IMR-90 (cell line): ENCODE results near the gene GPR15LG. TPM values are rescaled to one million over a fixed set of nuclear protein-coding genes. Genes with fewer than 3 reads are reported as not detected.

Experiments used
- ATAC-seq: fragments of 200-7000 bp; cut with Tn5 transposase; 2 replicates; pipeline ENCODE4 v1.9.1; 2020; ENCODE audit warnings: low read depth, mild to moderate bottlenecking, moderate library complexity
- BruUV-seq: library from RNA; stranded (reverse); fragments of 400-500 nt; replicated peaks from 2 replicates; lab custom pipeline; 2021; lab: Mats Ljungman, UMichigan
- CTCF ChIA-PET: fragments of 300-600 bp; formaldehyde crosslinking; extraction: SDS; loops from one replicate; lab custom pipeline; 2021; ENCODE audit warnings: antibody characterized with exemption; lab: Yijun Ruan, JAX
- POLR2A ChIA-PET: fragments of 300-600 bp; sonication (Branson Sonifier 250); formaldehyde crosslinking; loops from one replicate; lab custom pipeline; 2022; ENCODE audit warnings: antibody characterized with exemption; ENCODE audit not compliant: unreplicated experiment; lab: Charles Lee
- DNase-seq: peaks from one replicate; pipeline ENCODE4 v3.0.0; 2013
- H2AFZ ChIP-seq: replicated peaks from 2 replicates; pipeline ENCODE3; 2013; ENCODE audit warnings: low read length, mild to moderate bottlenecking; ENCODE audit not compliant: poor library complexity
- H2AK5ac ChIP-seq: 2 replicates; pipeline ENCODE4 v1.6.1; 2013; ENCODE audit warnings: low read depth, low read length, inconsistent platforms
- H2AK9ac ChIP-seq: replicated peaks from 2 replicates; pipeline ENCODE3; 2013; ENCODE audit warnings: mild to moderate bottlenecking, low read depth, low read length, moderate library complexity; ENCODE audit not compliant: poor library complexity
- H2BK120ac ChIP-seq: 2 replicates; pipeline ENCODE4 v1.6.1; 2013; ENCODE audit warnings: low read depth, low read length, inconsistent platforms
- H2BK15ac ChIP-seq: 3 replicates; pipeline ENCODE4 v1.6.1; 2013; ENCODE audit warnings: low read depth, low read length, inconsistent platforms
- H2BK20ac ChIP-seq: 2 replicates; pipeline ENCODE4 v1.6.1; 2013; ENCODE audit warnings: low read depth, mild to moderate bottlenecking, inconsistent platforms, low read length, moderate library complexity
- H2BK5ac ChIP-seq: 2 replicates; pipeline ENCODE4 v1.6.1; 2013; ENCODE audit warnings: mild to moderate bottlenecking, low read depth, low read length, inconsistent platforms; ENCODE audit not compliant: poor library complexity, severe bottlenecking
- H3K14ac ChIP-seq: replicated peaks from 2 replicates; pipeline ENCODE4 v1.6.1; 2013; ENCODE audit warnings: low read depth, low read length, inconsistent platforms
- H3K18ac ChIP-seq: 2 replicates; pipeline ENCODE4 v1.6.1; 2013; ENCODE audit warnings: low read depth, low read length, control low read depth
- H3K23ac ChIP-seq: 2 replicates; pipeline ENCODE4 v1.6.1; 2013; ENCODE audit warnings: low read depth, low read length, inconsistent platforms
- H3K27ac ChIP-seq: 2 replicates; pipeline ENCODE4 v1.5.1; 2013; ENCODE audit warnings: mild to moderate bottlenecking, control low read depth, low read length; ENCODE audit not compliant: insufficient read depth
- H3K27me3 ChIP-seq: 2 replicates; pipeline ENCODE4 v1.6.1; 2013; ENCODE audit warnings: low read length; ENCODE audit not compliant: control insufficient read depth, insufficient read depth
- H3K36me3 ChIP-seq: 2 replicates; pipeline ENCODE4 v1.6.1; 2013; ENCODE audit warnings: low read length, mixed read lengths; ENCODE audit not compliant: control insufficient read depth, insufficient read depth
- H3K4ac ChIP-seq: 2 replicates; pipeline ENCODE4 v1.6.1; 2013; ENCODE audit warnings: low read depth, low read length, inconsistent platforms
- H3K4me1 ChIP-seq: 2 replicates; pipeline ENCODE4 v1.6.1; 2013; ENCODE audit warnings: low read length, mixed read lengths; ENCODE audit not compliant: control insufficient read depth, insufficient read depth
- H3K4me2 ChIP-seq: 2 replicates; pipeline ENCODE4 v1.6.1; 2013; ENCODE audit warnings: low read depth, mild to moderate bottlenecking, control low read depth, low read length, moderate library complexity
- H3K4me3 ChIP-seq: 2 replicates; pipeline ENCODE4 v1.5.1; 2013; ENCODE audit warnings: low read depth, mild to moderate bottlenecking, control low read depth, low read length, moderate library complexity; ENCODE audit not compliant: insufficient read depth
- H3K56ac ChIP-seq: 2 replicates; pipeline ENCODE4 v1.6.1; 2013; ENCODE audit warnings: low read length, inconsistent platforms; ENCODE audit not compliant: insufficient read depth; ENCODE audit errors: extremely low read depth
- H3K79me1 ChIP-seq, 2 experiments: 2 replicates each; pipeline ENCODE4 v1.6.1; 2013; ENCODE audit warnings: low read length in 2 of 2, inconsistent platforms in 1 of 2, low read depth in 1 of 2
- H3K9ac ChIP-seq: 2 replicates; pipeline ENCODE4 v1.6.1; 2013; ENCODE audit warnings: low read depth, low read length, control low read depth
- H3K9me1 ChIP-seq: 2 replicates; pipeline ENCODE4 v1.6.1; 2013; ENCODE audit warnings: low read length, inconsistent platforms; ENCODE audit not compliant: insufficient read depth
- H3K9me3 ChIP-seq: 2 replicates; pipeline ENCODE4 v1.6.1; 2013; ENCODE audit warnings: low read length; ENCODE audit not compliant: control insufficient read depth, insufficient read depth
- H4K20me1 ChIP-seq: 2 replicates; pipeline ENCODE4 v1.6.1; 2013; ENCODE audit warnings: low read length, inconsistent platforms; ENCODE audit not compliant: insufficient read depth
- H4K5ac ChIP-seq: 2 replicates; pipeline ENCODE4 v1.6.1; 2013; ENCODE audit warnings: mild to moderate bottlenecking, low read depth, low read length, control low read depth
- H4K8ac ChIP-seq, 2 experiments: 2 replicates each; pipeline ENCODE4 v1.6.1; 2013; ENCODE audit warnings: low read depth in 2 of 2, low read length in 2 of 2, control low read depth in 1 of 2, inconsistent platforms in 1 of 2
- H4K91ac ChIP-seq: 2 replicates; pipeline ENCODE4 v1.6.1; 2013; ENCODE audit warnings: low read depth, low read length, inconsistent platforms; ENCODE audit not compliant: insufficient read depth
- BHLHE40 ChIP-seq: fragments of 150-350 bp; IDR thresholded peaks from 2 replicates; pipeline ENCODE4 v1.6.1; 2016; ENCODE audit warnings: mild to moderate bottlenecking, low read depth, low read length
- CTCF ChIP-seq: conservative IDR thresholded peaks from 2 replicates; pipeline ENCODE4 v1.5.1; 2012; ENCODE audit warnings: mild to moderate bottlenecking, low read depth, low read length, improper control_type of control experiment
- MAZ ChIP-seq: IDR thresholded peaks from 2 replicates; pipeline ENCODE4 v1.6.1; 2012; ENCODE audit warnings: low read depth, mild to moderate bottlenecking, low read length, improper control_type of control experiment, moderate library complexity, borderline replicate concordance
- MXI1 ChIP-seq: IDR thresholded peaks from 2 replicates; pipeline ENCODE4 v1.6.1; 2012; ENCODE audit warnings: low read depth, mild to moderate bottlenecking, low read length, moderate library complexity, borderline replicate concordance
- NFE2L2 ChIP-seq: fragments of 150-350 bp; IDR thresholded peaks from 2 replicates; pipeline ENCODE4 v1.6.1; 2016; ENCODE audit warnings: low read depth, mild to moderate bottlenecking, low read length
- RAD21 ChIP-seq: IDR thresholded peaks from 2 replicates; pipeline ENCODE4 v1.6.1; 2012; ENCODE audit warnings: low read length, improper control_type of control experiment
- RFX5 ChIP-seq: IDR thresholded peaks from 2 replicates; pipeline ENCODE4 v1.8.0; 2012; ENCODE audit warnings: low read depth, mild to moderate bottlenecking, low read length, moderate library complexity
- SMC3 ChIP-seq: fragments of 150-350 bp; IDR thresholded peaks from 2 replicates; pipeline ENCODE4 v1.6.1; 2016; ENCODE audit warnings: low read depth, mild to moderate bottlenecking, antibody characterized with exemption, low read length, moderate library complexity
- USF2 ChIP-seq: fragments of 150-350 bp; IDR thresholded peaks from 2 replicates; pipeline ENCODE4 v1.6.1; 2017; ENCODE audit warnings: mild to moderate bottlenecking, antibody characterized with exemption, low read length, low read depth
- WGBS, 2 experiments: methylation state at CpG; one replicate each; pipeline versions ENCODE4 v1.1.5 to v1.1.7; 2013; ENCODE audit warnings: missing lambda C conversion rate in 2 of 2; ENCODE audit not compliant: insufficient read length in 1 of 2; ENCODE audit errors: extremely low coverage in 2 of 2; 5-methylcytosine and 5-hydroxymethylcytosine counted together
- dilution Hi-C: fragments of 300-500 bp; cut with HindIII; formaldehyde crosslinking; loops from one replicate; pipeline ENCODE4 v1.14.3; 2018; ENCODE audit warnings: low sequenced_read_pairs; ENCODE audit not compliant: unreplicated experiment
- in situ Hi-C: fragments of 300-500 bp; cut with MboI; formaldehyde crosslinking; loops from 3 replicates; pipeline ENCODE4 v1.14.3; 2019; ENCODE audit warnings: low sequenced_read_pairs, inconsistent platforms, mixed read lengths
- intact Hi-C: fragments of 100-400 bp; cut with micrococcal nuclease; formaldehyde crosslinking; loops from 2 replicates; pipeline ENCODE4 v1.10.0; 2022
- polyA plus RNA-seq, 3 experiments: library from polyadenylated mRNA; depleted of rRNA; stranded (reverse); fragments of >200 nt; gene quantifications; 2 replicates each; pipeline ENCODE4 v1.2.3, GENCODE V29; 2012; ENCODE audit warnings: low replicate concordance in 1 of 3
- total RNA-seq: library from RNA; depleted of rRNA; stranded (reverse); fragments of >200 nt; gene quantifications from 2 replicates; pipeline ENCODE4 v1.2.3, GENCODE V29; 2012

The GPR15LG gene
- total and polyA plus RNA-seq, 2 of the 4 experiments (the other 2 are of a cell fraction), result not detected

- ATAC-seq, result no peak
- in situ Hi-C loops (no loop called here), dilution Hi-C loops (no loop called here), intact Hi-C loops (no loop called here)
- Histone ChIP-seq H3K4me2 (no peak overlapping the region), H3K36me3 (no peaks in the 10 kb centered on the region), H3K27ac (no peak overlapping the region), H3K27me3 (peaks cover 2% of the 10 kb centered on the region), H3K23ac (no peak overlapping the region), H3K9ac (no peak overlapping the region), H3K9me1 (no peaks in the 10 kb centered on the region), H2AK9ac (no peak overlapping the region), H4K5ac (no peak overlapping the region), H2BK5ac (no peak overlapping the region), H2BK120ac (no peak overlapping the region), H3K4me1 (no peaks in the 10 kb centered on the region), H3K4ac (no peak overlapping the region), H4K20me1 (no peaks in the 10 kb centered on the region), H3K18ac (no peak overlapping the region), H3K4me3 (no peak overlapping the region), H3K9me3 (no peaks in the 10 kb centered on the region), H2BK20ac (no peak overlapping the region), H3K56ac (no peak overlapping the region), H4K8ac (no peak overlapping the region), H3K79me1 (no peaks in the 10 kb centered on the region), H2AK5ac (no peak overlapping the region), H2BK15ac (no peak overlapping the region), H3K14ac (no peak overlapping the region), H4K91ac (no peak overlapping the region), H2AFZ (no peak overlapping the region)
- CTCF ChIA-PET, result no interaction called here
- POLR2A ChIA-PET, result no interaction called here
- WGBS, 2 experiments, result 20% methylated on average over 3 of the region's 6 CpGs; no CpG with 5 or more reads in 1 of the 2 experiments
- BruUV-seq, result no TSS peak
- TF ChIP-seq USF2, result no peak
- TF ChIP-seq MXI1, result no peak
- no peak for TF ChIP-seq RAD21
- no peak for TF ChIP-seq BHLHE40
- no peak for TF ChIP-seq MAZ
- TF ChIP-seq RFX5, result no peak
- no peak for TF ChIP-seq NFE2L2
- no peak for TF ChIP-seq SMC3
- no peak for TF ChIP-seq CTCF
- DNase-seq, result no peak
These were observed 50.9 kb downstream of the GPR15LG start for GRCh38 chr10:84224411-84225028.
